Stromal cell of bone marrow (primary cell): ENCODE measurements around the gene OR10G4.
A peak's percentile ranks its signal among the peaks of the same experiment; 100 is the strongest.
"Not testable (repeated sequence)": the region's sequence is repeated elsewhere in the genome, so short reads cannot be mapped to it uniquely, and the experiment has no call there.

Source experiments
- DNase-seq: peaks from one replicate; pipeline ENCODE4 v3.0.0-alpha.2; 2012; ENCODE audit warnings: low read depth

The OR10G4 gene, protein sequence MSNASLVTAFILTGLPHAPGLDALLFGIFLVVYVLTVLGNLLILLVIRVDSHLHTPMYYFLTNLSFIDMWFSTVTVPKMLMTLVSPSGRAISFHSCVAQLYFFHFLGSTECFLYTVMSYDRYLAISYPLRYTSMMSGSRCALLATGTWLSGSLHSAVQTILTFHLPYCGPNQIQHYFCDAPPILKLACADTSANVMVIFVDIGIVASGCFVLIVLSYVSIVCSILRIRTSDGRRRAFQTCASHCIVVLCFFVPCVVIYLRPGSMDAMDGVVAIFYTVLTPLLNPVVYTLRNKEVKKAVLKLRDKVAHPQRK

DNA sequence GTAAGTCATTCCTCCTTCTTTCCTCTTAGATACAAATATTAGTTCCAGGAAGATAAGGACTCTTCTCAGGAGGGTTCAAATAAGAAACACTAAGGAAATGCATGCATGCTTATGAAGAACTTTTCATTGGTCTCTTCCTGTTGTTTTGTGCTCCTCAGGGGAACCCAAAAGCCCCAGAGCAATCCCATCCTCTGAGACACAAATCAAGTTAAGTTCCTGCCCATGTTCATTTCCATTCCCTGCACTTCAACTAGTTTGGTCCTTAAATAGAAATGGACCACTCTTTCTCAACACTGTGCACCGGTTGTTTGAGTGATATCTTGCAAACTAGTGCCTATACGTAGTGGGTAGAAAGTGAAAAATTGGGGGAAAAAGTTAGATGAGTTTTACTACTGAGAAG is at the start of gene OR10G4:
OR10G4 (plus strand) TSS at position 301 of the 400 bp plus-strand sequence. CDS start 2,578 bp downstream, outside the sequence.
- DNase-seq = no peak

DNA sequence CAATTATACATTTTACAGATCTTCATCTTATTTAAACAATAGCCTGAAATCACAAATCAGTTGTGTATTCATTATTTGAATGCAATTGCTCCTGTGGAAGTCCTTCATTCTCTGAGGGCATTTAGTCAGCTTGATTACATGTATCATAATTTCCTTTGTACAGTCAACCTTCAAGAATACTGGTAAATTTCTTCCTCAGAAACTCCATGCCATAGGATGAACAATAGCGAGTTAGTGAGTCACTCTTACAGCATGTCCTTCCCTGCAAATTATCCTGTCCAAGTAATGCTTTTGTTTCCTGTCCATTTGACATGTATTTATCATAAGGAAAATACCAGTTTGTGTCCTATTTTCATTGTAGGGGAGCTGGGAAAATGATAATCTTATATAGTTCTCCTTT is 39.0 kb upstream of the OR10G4 start:
- DNase-seq = peak; percentile 20

DNA sequence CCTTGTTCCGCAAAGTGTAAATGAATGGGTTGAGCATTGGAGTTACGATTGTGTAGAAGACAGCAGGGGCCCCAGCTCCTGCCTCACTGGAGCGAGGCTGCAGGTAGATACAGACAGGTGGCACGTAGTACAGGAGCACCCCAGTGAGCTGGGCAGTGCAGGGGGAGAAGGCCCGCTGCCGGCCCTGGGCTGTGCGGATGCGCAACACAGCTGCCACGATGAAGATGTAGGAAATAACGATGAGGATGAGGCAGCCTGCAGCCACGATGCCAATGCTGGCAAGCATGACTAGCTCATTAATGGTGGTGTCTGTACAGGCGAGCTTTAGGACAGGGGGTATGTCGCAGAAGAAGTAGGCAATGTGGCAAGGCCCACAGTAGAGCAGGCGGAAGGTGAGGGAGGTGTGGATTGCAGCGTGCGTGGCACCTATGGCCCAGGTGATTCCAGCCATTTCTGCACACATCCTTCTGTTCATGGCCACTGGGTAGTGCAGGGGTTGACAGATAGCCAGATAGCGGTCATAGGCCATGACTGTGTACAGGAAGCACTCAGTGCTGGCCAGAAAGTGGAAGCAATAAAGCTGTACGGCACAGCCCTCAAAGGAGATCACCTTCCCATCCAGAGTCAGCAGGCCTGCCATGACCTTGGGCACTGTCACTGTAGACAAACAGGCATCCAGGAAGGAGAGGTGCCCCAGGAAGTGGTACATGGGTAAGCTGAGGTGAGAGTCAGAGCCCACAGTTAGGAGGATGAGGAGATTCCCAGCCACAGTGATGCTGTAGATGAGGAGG is 35.8 kb upstream of the OR10G4 start:
- DNase-seq = no peak

DNA sequence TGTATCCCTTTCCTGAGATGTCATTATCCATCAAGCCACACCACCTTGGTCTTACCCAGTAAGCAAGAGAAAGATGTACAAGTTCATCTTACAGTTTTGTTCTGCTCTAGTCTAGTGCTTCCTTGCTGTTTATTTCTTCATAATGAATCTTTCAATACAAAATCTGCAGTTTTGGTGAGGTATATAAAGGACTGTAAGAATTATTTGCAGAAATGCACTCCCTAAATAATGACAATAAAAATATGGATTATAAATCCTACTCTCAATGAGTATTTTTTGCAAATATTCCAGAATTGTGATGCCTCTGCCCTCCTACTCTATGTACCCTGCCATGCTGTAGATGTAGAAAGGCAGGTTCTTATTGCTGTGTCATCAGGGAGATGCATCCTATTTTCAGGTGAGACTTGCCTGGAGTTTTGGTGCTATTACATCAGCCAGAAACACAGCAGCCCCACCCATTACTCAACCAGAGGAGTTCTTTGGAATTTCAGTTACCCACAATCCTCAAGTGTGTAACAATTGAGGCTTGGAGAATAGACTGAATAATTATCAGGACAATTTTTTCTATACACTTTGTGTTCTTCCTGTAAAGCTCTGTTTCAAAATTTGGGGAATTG is 35.0 kb upstream of the OR10G4 start, which contains the start of gene OR10S1:
OR10S1 (minus strand) TSS at position 51 of the 617 bp plus-strand sequence. CDS start 117 bp downstream, outside the sequence.
- no peak for DNase-seq

DNA sequence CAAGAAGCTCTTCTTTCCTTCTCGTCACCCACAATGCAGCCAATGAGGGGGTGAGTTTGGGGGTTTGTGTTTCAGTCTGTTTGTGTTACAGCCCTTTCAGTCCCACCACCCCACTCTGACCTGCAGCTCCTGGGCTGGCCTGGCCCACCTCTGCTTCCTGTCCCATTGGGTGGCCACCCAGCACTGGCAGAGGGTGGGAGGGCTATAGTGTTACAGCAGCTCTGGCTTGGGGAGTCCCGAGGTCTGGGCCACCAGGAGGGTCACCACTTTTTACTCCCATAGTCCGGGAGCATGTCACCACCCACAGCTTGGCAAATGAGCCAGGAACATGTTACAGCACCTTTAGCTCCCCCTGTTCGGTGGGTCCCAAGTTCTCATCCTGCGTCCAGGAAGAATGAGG is 33.5 kb upstream of the OR10G4 start:
- no peak for DNase-seq

DNA sequence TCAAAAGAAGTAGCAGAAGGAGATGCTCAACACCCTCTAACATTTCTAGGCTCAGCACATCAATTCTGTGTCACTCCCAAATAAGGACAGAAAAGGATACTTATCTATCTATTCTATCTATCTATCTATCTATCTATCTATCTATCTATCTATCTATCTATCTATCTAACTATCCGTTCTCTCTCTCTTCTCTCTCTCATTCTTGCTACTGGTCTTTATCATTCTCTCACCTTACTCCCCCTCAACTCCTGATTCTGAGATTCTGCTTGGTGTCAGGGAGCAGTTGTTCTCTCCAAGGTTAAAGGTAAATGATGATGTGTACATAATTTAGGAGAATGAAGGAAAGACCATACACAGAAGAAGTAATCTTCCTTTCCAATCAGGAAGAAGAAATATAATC is 17.7 kb upstream of the OR10G4 start, which contains the start of gene OR10G6:
OR10G6 (minus strand) TSS at position 43 of the 400 bp plus-strand sequence; CDS start at position 43, 0 bp downstream.
- no peak for DNase-seq

DNA sequence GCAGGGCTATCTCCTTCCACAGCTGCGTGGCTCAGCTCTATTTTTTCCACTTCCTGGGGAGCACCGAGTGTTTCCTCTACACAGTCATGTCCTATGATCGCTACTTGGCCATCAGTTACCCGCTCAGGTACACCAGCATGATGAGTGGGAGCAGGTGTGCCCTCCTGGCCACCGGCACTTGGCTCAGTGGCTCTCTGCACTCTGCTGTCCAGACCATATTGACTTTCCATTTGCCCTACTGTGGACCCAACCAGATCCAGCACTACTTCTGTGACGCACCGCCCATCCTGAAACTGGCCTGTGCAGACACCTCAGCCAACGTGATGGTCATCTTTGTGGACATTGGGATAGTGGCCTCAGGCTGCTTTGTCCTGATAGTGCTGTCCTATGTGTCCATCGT is 3.0 kb downstream of the OR10G4 start:
- DNase-seq = not testable (repeated sequence)

DNA sequence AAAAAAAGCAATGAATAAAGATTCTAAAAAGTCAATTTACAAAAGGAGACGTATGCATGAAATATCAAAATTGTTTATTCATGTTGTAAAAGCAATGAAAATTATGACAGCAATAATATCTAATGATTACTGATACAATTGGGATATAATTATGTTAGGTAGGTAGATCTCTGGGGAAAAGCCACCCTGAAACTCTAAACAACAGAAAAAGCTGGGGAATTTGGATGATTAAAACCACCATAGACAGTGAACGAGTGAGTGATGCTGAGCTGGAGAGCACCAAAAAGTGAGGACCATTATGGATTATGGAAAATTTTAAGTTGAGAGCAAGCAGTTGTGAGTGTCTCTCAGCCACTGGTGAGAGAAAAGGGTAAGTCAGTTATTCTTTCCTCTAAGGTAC is 13.7 kb downstream of the OR10G4 start, which contains the start of gene OR10G8:
OR10G8 (plus strand) TSS at position 301 of the 400 bp plus-strand sequence. CDS start 2,825 bp downstream, outside the sequence.
- no peak for DNase-seq

DNA sequence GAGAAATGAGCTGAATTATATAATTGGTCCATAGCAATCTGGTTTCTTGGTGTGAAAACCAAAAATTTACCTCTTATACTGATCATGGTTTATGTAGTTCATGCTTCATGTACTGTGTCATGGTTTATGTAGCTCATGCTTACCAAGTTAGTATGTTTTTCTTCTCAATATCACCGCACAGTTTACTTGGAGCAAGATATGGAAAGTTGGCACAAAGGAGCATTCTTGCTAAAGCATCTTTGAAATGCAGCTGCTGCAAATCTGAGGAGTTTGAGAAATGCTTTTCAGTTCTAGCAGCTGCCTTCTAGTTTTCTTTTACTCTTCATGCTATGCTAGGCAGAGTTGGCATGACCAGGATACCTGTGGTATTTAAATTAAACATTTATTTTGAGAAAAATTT is 23.9 kb downstream of the OR10G4 start:
- no peak for DNase-seq

DNA sequence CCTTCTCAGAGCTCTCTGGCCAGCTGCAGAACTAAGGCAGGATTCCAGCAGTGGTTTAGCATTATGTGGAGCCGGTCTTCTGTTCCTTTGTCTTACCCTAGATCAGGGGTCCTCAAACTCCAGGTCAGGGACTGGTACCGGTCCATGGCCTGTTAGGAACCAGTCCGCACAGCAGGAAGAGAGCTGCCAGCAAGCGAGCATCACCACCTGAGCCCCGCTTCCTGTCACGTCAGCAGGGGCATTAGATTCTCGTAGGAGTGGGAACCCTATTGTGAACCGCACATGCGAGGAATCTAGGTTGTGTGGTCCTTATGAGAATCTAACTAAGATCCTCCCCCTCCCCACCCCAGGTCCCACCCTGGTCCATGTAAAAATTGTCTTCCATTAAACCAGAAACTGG is 26.8 kb downstream of the OR10G4 start:
- DNase-seq = no peak

DNA sequence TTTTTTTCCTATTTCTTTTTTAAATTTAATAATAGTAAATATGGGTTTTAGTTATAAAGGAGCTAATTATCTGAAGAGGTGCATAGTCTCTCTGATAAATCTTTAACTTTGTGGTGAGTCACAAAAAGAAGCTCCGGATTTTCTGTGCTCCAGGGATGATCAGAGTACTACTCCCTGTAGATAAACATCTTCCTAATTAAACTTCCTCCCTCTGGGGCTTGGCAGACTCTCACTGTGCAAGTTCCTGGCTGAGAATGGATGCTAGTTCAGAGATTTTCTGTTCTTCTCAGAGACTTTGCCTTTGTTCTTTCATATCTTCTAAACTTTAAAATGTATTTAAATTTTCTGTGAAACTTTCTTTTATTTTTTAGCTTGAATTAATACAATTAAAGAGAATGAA is 28.5 kb downstream of the OR10G4 start, which contains the start of gene OR10G7:
OR10G7 (minus strand) TSS at position 72 of the 400 bp plus-strand sequence. CDS start 2,324 bp downstream, outside the sequence.
- DNase-seq = no peak

DNA sequence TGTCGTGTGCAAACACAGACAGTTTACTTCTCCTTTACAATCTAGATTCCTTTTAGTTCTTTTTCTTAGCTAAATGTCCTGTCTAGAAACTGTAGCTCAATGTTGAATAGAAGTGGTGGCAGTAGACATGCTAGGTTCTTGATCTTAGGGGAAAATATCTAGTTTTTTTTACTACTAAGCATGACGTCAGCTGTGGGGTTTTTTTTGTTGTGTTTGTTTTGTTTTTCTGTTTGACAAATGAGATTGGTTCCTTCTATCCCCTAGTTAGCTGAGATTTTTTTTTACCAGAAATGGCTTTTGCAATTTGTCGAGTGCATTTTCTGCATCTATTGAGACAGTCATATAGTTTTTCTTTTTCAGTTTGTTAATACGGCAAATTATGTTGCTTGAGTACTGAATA is 30.6 kb downstream of the OR10G4 start:
- DNase-seq = no peak

DNA sequence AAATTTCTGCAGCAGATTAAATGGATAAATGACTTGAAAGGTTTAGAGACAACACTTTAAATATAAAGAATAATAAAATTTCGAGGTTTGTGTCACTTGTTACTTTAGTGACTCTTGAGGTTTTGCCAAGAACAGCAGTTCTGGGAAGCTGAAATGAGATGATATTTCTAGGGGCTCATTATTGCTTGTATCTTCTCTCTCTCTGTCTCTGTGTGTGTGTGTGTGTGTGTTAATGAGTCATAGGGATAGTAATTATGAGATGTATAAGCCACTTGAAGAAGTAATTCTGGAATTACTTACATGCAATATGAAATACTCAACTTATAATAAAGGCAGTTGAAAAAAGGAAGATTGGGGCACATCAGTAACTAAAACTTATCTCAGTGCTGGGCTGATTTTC is 38.0 kb downstream of the OR10G4 start:
- no peak for DNase-seq

DNA sequence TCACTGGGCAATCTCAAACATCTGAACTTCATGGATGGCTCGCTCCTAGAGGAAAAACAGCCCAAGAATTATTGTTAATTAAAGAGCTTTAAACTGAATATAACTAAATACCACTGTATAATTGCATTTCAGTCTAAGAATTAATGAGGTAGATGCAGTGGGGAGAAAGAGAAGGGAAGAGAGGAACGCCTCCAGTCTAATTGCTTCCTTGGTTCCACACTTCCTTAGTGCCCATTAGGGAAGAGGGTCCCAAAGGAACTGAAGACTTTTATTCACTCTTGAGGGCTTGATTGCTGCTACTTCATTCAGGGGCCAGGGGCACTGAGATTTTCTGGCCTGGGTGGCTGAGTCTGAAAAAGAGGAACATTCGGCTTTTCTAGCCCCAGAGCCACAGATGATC is 40.2 kb downstream of the OR10G4 start:
- DNase-seq = no peak
